RWPE1 (cell line): ENCODE results near the gene INVS.
A peak's percentile ranks its signal among the peaks of the same experiment; 100 is the strongest.

Experiments used
- CTCF ChIA-PET: fragments of 350-600 bp; sonication (Branson Sonifier 250); formaldehyde crosslinking; extraction: SDS; loops from one replicate; lab custom pipeline; 2021; lab: Yijun Ruan, JAX
- POLR2A ChIA-PET: fragments of 400-600 bp; formaldehyde crosslinking; extraction: SDS; loops from one replicate; lab custom pipeline; 2020; ENCODE audit warnings: antibody characterized with exemption; ENCODE audit not compliant: low non-redundant PET; lab: Yijun Ruan, JAX
- DNase-seq: peaks from one replicate; pipeline ENCODE4 v3.0.0; 2012; ENCODE audit warnings: low spot score
- H3K27ac ChIP-seq: fragments of 450-650 bp; 2 replicates; pipeline ENCODE4 v1.5.1; 2017
- CTCF ChIP-seq: fragments of 450-650 bp; conservative IDR thresholded peaks from 2 replicates; pipeline ENCODE4 v1.5.1; 2017; ENCODE audit warnings: low read depth, mild to moderate bottlenecking

INVS gene

GRCh38 chr9:100104314-100104713, 5.3 kb downstream of the INVS start:
- no peak overlapping the region for H3K27ac ChIP-seq
- ChIA-PET CTCF (no interaction called here), POLR2A (no interaction called here)
- DNase-seq = peak; percentile 55
- TF ChIP-seq CTCF = no peak

GRCh38 chr9:100105861-100106260, 6.8 kb downstream of the INVS start:
- TF ChIP-seq CTCF = no peak
- H3K27ac ChIP-seq = no peak overlapping the region
- CTCF ChIA-PET = interaction anchor here (0.5 kb wide), 1 partner anchor 531 kb away, joined by 5 read pairs; no protein-coding TSS in a partner anchor
- DNase-seq = no peak
- POLR2A ChIA-PET = no interaction called here

- no peak for DNase-seq
- POLR2A ChIA-PET = no interaction called here
- TF ChIP-seq CTCF = no peak
- H3K27ac ChIP-seq = no peak overlapping the region
- CTCF ChIA-PET = interaction anchor here (0.5 kb wide), 1 partner anchor 532 kb away, joined by 5 read pairs; no protein-coding TSS in a partner anchor
Observed at GRCh38 chr9:100106616-100107015, 7.6 kb downstream of the INVS start.

- no peak overlapping the region for H3K27ac ChIP-seq
- no peak for TF ChIP-seq CTCF
- ChIA-PET CTCF (no interaction called here), POLR2A (no interaction called here)
- no peak for DNase-seq
Observed at GRCh38 chr9:100108559-100108958, 9.5 kb downstream of the INVS start.

- TF ChIP-seq CTCF = no peak
- CTCF ChIA-PET = no interaction called here
- H3K27ac ChIP-seq = peak overlapping the region; percentile 11; the same call in 1 of the 2 replicates
Observed at GRCh38 chr9:100111235-100111634, 12.2 kb downstream of the INVS start.

GRCh38 chr9:100112677-100113336, 13.8 kb downstream of the INVS start:
- POLR2A ChIA-PET = no interaction called here
- DNase-seq = no peak
- CTCF ChIA-PET = no interaction called here
- TF ChIP-seq CTCF = no peak
- H3K27ac ChIP-seq = no peak overlapping the region

More at GRCh38 chr9:100111235-100111634, 12.2 kb downstream of the INVS start:
- peak; percentile 86 for DNase-seq
- POLR2A ChIA-PET = no interaction called here
